LNCAP (cell line): Measurements from ENCODE around the gene C16orf90.
A peak's percentile ranks its signal among the peaks of the same experiment; 100 is the strongest.

ENCODE experiments used
- CTCF ChIP-seq: fragments of 450-650 bp; IDR thresholded peaks from 2 replicates; pipeline ENCODE4 v1.5.1; 2017; ENCODE audit warnings: mild to moderate bottlenecking

C16orf90 gene

GRCh38 chr16:3458278-3458851 is 36.9 kb downstream of the C16orf90 start:
- TF ChIP-seq CTCF, result peak; percentile 23; the same call in 1 of the 2 replicates

DNA sequence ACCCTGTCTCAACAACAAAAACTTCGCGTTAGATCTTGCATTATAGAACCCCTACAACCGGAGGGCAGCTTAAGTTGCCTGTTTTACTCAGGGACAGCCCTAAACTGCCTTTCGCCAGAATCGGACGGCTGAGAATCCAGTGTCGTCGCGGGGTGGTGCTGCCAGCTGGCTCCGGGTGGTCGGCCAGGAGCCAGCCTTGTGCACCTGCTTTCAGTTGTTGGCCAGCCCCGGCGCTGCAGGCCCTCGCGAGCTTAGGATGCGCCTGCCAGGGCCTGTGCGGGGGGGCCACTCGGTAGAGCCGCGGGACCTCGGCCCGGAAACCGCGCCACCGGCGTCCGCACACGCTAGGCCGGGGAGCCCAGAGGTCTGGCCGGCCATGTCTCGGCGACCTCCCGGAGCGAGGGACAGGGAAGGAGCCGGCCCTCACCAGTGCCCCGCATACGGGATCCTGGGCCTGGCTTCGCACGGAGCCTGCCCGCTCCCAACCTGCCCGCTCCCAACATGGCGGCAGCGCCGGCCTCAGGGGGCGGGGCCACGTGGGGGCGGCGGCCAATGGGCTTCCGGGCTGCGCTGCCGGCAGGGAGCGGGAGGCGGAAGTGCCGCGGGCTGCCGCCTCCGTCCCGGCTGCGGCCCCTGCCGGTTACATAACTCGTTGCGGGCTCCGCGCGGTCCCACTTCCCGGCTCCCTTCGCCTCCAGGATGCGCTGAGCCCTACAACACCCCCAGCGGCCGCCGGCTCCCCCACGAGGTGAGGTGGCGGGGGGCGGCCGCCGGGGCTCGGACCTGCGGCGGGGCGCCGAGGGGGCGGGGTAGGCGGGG is 37.6 kb downstream of the C16orf90 start:
- peak; percentile 54 for TF ChIP-seq CTCF

DNA sequence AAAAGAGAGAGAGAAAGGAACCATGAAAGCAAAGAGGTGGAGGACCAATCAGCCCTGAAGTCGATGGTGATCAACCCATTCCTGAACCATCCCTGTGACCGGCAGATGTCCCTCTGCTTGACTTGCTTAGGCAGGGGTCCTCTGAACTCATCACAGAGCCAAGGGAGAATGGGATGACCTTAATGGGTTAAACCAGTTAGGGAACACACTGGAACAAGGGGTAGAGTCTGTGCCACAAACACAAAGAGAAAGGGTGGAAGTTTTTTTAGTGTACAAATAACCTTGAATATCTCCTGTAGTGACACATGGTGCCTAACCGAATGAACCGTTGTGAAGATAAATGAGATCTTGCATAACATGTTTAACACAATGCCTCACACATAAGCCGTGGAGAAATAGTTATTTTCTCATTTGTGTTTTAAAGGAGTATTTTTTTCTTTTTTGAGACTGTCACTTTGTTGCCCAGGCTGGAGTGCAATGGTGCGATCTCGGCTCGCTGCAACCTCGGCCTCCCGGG is 40.6 kb downstream of the C16orf90 start:
- no peak for TF ChIP-seq CTCF

- no peak for TF ChIP-seq CTCF
These were observed 41.2 kb downstream of the C16orf90 start for GRCh38 chr16:3454093-3454492.

- no peak for TF ChIP-seq CTCF
These were observed 51.3 kb downstream of the C16orf90 start for GRCh38 chr16:3444032-3444388.
